HCT116 (cell line): Measurements from ENCODE around the gene COLEC11. TPM values are rescaled to one million over a fixed set of nuclear protein-coding genes. Genes with fewer than 3 reads are reported as not detected.

Experiments used
- ATAC-seq: fragments of 200-7000 bp; cut with Tn5 transposase; 2 replicates; pipeline ENCODE4 v1.9.1; 2020; ENCODE audit warnings: mild to moderate bottlenecking, moderate library complexity
- BruUV-seq: library from RNA; stranded (reverse); fragments of 400-500 nt; replicated peaks from 2 replicates; lab custom pipeline; 2021; lab: Mats Ljungman, UMichigan
- CTCF ChIA-PET: fragments of 300-600 bp; sonication (Branson Sonifier 250); formaldehyde crosslinking; loops from one replicate; lab custom pipeline; 2021; ENCODE audit warnings: antibody characterized with exemption; lab: Charles Lee
- POLR2A ChIA-PET: fragments of 300-600, 350-600 bp; sonication (Branson Sonifier 250); formaldehyde crosslinking; loops from one replicate; lab custom pipeline; 2021; ENCODE audit warnings: antibody characterized with exemption; lab: Charles Lee
- RAD21 ChIA-PET, 2 experiments: fragments of 300-600 bp; sonication (Branson Sonifier 250); formaldehyde crosslinking; loops; one replicate each; lab custom pipeline; 2023; ENCODE audit warnings: low total read pairs in 2 of 2; ENCODE audit not compliant: uncharacterized antibody in 2 of 2, unreplicated experiment in 2 of 2, low non-redundant PET in 1 of 2; lab: Charles Lee
- DNase-seq: peaks from one replicate; pipeline ENCODE4 v3.0.0-alpha.2; 2010; ENCODE audit warnings: low read depth, low spot score
- H2AFZ ChIP-seq: fragments of 200-600 bp; shearing (Covaris generic), sonication (generic); 2 replicates; pipeline ENCODE4 v1.6.1; 2017; ENCODE audit warnings: low read depth, mixed run types, mixed read lengths, antibody characterized with exemption, low read length; ENCODE audit not compliant: poor library complexity, severe bottlenecking
- H3K27ac ChIP-seq: 2 replicates; pipeline ENCODE4 v1.5.1; 2012; ENCODE audit warnings: low read depth, low read length
- H3K27me3 ChIP-seq: fragments of 200-600 bp; sonication (generic); 2 replicates; pipeline ENCODE4 v1.6.1; 2016; ENCODE audit warnings: mixed run types, low read length, mixed read lengths; ENCODE audit not compliant: insufficient read depth
- H3K36me3 ChIP-seq, 2 experiments: fragments of 200-500 bp in 1 of 2; fragments of 200-600 bp in 1 of 2; sonication (Bioruptor generic) in 1 of 2; sonication (generic) in 1 of 2; 2 replicates each; pipeline versions ENCODE4 v1.5.1 to v1.6.1; 2014 to 2016; ENCODE audit warnings: low read length in 2 of 2, inconsistent platforms in 1 of 2, mixed read lengths in 1 of 2, mixed run types in 1 of 2; ENCODE audit not compliant: insufficient read depth in 2 of 2, control insufficient read depth in 1 of 2
- H3K4me1 ChIP-seq, 2 experiments: fragments of 200-600 bp in 1 of 2; sonication (generic) in 1 of 2; 2 replicates each; pipeline versions ENCODE4 v1.5.1 to v1.6.1; 2012 to 2017; ENCODE audit warnings: low read length in 2 of 2, inconsistent platforms in 1 of 2, mild to moderate bottlenecking in 1 of 2, mixed read lengths in 1 of 2, mixed run types in 1 of 2, moderate library complexity in 1 of 2; ENCODE audit not compliant: insufficient read depth in 2 of 2, control insufficient read depth in 1 of 2
- H3K4me2 ChIP-seq: fragments of 200-600 bp; sonication (generic); 2 replicates; pipeline ENCODE4 v1.6.1; 2017; ENCODE audit warnings: mixed run types, low read length, mixed read lengths
- H3K4me3 ChIP-seq, 2 experiments: fragments of 200-600 bp in 1 of 2; sonication (generic) in 1 of 2; replicated peaks in 1 of 2; 2 replicates each; pipeline ENCODE4 v1.5.1; 2011 to 2016; ENCODE audit warnings: low read length in 2 of 2, control low read depth in 1 of 2, low read depth in 1 of 2, mild to moderate bottlenecking in 1 of 2, mixed read lengths in 1 of 2, mixed run types in 1 of 2
- H3K79me2 ChIP-seq: fragments of 200-600 bp; sonication (generic); 2 replicates; pipeline ENCODE4 v1.6.1; 2017; ENCODE audit warnings: mild to moderate bottlenecking, mixed run types, low read length, moderate library complexity, mixed read lengths; ENCODE audit not compliant: insufficient read depth
- H3K9ac ChIP-seq: fragments of 200-600 bp; sonication (generic); 2 replicates; pipeline ENCODE4 v1.6.1; 2016; ENCODE audit warnings: low read length, mixed read lengths
- H3K9me2 ChIP-seq: fragments of 200-600 bp; sonication (generic), shearing (Covaris generic); 2 replicates; pipeline ENCODE4 v1.6.1; 2017; ENCODE audit warnings: mixed run types, mild to moderate bottlenecking, moderate library complexity; ENCODE audit not compliant: insufficient read depth
- H3K9me3 ChIP-seq, 2 experiments: fragments of 200-500 bp in 1 of 2; fragments of 200-600 bp in 1 of 2; sonication (Bioruptor generic) in 1 of 2; sonication (generic) in 1 of 2; 2 replicates each; pipeline ENCODE4 v1.6.1; 2014 to 2017; ENCODE audit warnings: low read length in 2 of 2, mixed read lengths in 2 of 2, inconsistent platforms in 1 of 2, low read depth in 1 of 2, mild to moderate bottlenecking in 1 of 2, mixed run types in 1 of 2, moderate library complexity in 1 of 2; ENCODE audit not compliant: control insufficient read depth in 1 of 2, insufficient read depth in 1 of 2
- H4K20me1 ChIP-seq: fragments of 200-600 bp; sonication (generic), shearing (Covaris generic); 2 replicates; pipeline ENCODE4 v1.6.1; 2017; ENCODE audit warnings: mixed run types, mild to moderate bottlenecking, moderate library complexity; ENCODE audit not compliant: insufficient read depth
- CBX3 ChIP-seq: IDR thresholded peaks from 2 replicates; pipeline ENCODE4 v1.6.1; 2012; ENCODE audit warnings: low read depth
- CEBPB ChIP-seq: IDR thresholded peaks from 2 replicates; pipeline ENCODE4 v1.6.1; 2012; ENCODE audit warnings: low read depth
- EGR1 ChIP-seq: IDR thresholded peaks from 2 replicates; pipeline ENCODE4 v1.6.1; 2012; ENCODE audit warnings: low read depth
- EZH2 ChIP-seq: fragments of 200-600 bp; sonication (generic); IDR thresholded peaks from 2 replicates; pipeline ENCODE4 v1.6.1; 2017; ENCODE audit warnings: antibody characterized with exemption, mixed run types
- EZH2phosphoT487 ChIP-seq: fragments of 200-600 bp; IDR thresholded peaks from 2 replicates; pipeline ENCODE4 v1.6.1; 2018; ENCODE audit warnings: antibody characterized with exemption, borderline replicate concordance
- SRF ChIP-seq: IDR thresholded peaks from 2 replicates; pipeline ENCODE4 v1.6.1; 2012; ENCODE audit warnings: low read depth
- TCF7L2 ChIP-seq: IDR thresholded peaks from 2 replicates; pipeline ENCODE4 v1.7.0; 2011; ENCODE audit warnings: borderline replicate concordance, inconsistent platforms; ENCODE audit not compliant: insufficient read depth, insufficient read length; ENCODE audit errors: extremely low read depth
- ZFX ChIP-seq: fragments of 450-650 bp; IDR thresholded peaks from 2 replicates; pipeline ENCODE4 v1.6.1; 2017
- ZNF274 ChIP-seq: fragments of 200-500 bp; sonication (Bioruptor generic); IDR thresholded peaks from 2 replicates; pipeline ENCODE4 v1.6.1; 2014; ENCODE audit warnings: mild to moderate bottlenecking, low read depth, low read length, inconsistent platforms
- intact Hi-C: fragments of 100-400 bp; cut with micrococcal nuclease; formaldehyde crosslinking; loops from 2 replicates; pipeline ENCODE4 v1.10.0; 2022
- total RNA-seq: library from RNA; stranded (reverse); gene quantifications from one replicate; pipeline ENCODE4 v1.2.1, GENCODE V29; 2021; ENCODE audit not compliant: unreplicated experiment
- TF ChIP-seq, protein P1 (sequence below): IDR thresholded peaks from 2 replicates; pipeline ENCODE4 v1.6.1; 2011; ENCODE audit warnings: mild to moderate bottlenecking, low read length, moderate library complexity; ENCODE audit not compliant: insufficient replicate concordance; ENCODE audit errors: extremely low read depth
- TF ChIP-seq, protein P2 (sequence below): IDR thresholded peaks from 2 replicates; pipeline ENCODE4 v1.6.1; 2012
- TF ChIP-seq, protein P3 (sequence below): IDR thresholded peaks from 2 replicates; pipeline ENCODE4 v1.6.1; 2012
- TF ChIP-seq, protein P4 (sequence below): IDR thresholded peaks from 2 replicates; pipeline ENCODE4 v1.6.1; 2012; ENCODE audit warnings: low read depth
- TF ChIP-seq, protein P5 (sequence below), 3 experiments: fragments of 200-600 bp in 1 of 3; sonication (generic) in 1 of 3; IDR thresholded peaks in 2 of 3; conservative IDR thresholded peaks in 1 of 3; 2 replicates each; pipeline ENCODE4 v1.5.1; 2012 to 2017; ENCODE audit warnings: low read depth in 2 of 3, low read length in 2 of 3, antibody characterized with exemption in 1 of 3, borderline replicate concordance in 1 of 3, control low read depth in 1 of 3, mild to moderate bottlenecking in 1 of 3, mixed read lengths in 1 of 3, mixed run types in 1 of 3, moderate library complexity in 1 of 3; ENCODE audit not compliant: insufficient read depth in 1 of 3

COLEC11 gene
- total RNA-seq, 1 experiment from 2014 or later = 0.15 TPM

DNA sequence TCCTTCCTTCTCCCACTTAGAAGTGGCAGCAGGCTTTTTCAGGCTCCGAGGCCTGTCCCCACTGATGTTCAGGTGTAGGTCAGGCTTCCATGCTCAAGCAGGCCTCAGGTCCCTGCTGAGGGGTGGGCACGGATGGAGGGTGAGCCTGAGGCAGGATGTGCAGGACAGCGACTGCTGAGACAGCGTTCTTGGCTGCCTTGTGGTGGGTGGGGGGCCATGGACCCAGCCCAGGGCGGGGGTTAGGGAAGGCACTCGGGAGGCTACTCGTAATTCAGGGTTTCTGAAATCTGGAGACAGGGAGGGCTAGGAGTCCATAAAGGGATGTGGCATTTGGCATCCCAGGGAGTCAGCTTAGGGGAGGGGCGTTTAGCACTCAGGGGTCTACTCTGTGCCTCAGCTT, 30.3 kb downstream of the COLEC11 start:
- Histone ChIP-seq H3K9me2 (no peaks in the 10 kb centered on the region), H3K4me3 (no peak overlapping the region), H3K9ac (no peak overlapping the region), H3K27ac (no peak overlapping the region), H3K36me3 (no peaks in the 10 kb centered on the region), H3K4me1 (peaks cover 0 to 6% of the 10 kb centered on the region in 2 experiments; a peak in 2 of 4 replicates), H2AFZ (no peak overlapping the region), H3K27me3 (no peaks in the 10 kb centered on the region), H4K20me1 (no peaks in the 10 kb centered on the region), H3K9me3 (no peaks in the 10 kb centered on the region), H3K79me2 (no peaks in the 10 kb centered on the region), H3K4me2 (no peak overlapping the region)
- no TSS peak for BruUV-seq
- RAD21 ChIA-PET = no interaction called here
- TF ChIP-seq CEBPB (no peak), TCF7L2 (no peak), ZNF274 (no peak), CBX3 (no peak), EZH2phosphoT487 (no peak), ZFX (no peak), EGR1 (no peak), SRF (no peak), EZH2 (no peak)
- TF ChIP-seq, protein P1, sequence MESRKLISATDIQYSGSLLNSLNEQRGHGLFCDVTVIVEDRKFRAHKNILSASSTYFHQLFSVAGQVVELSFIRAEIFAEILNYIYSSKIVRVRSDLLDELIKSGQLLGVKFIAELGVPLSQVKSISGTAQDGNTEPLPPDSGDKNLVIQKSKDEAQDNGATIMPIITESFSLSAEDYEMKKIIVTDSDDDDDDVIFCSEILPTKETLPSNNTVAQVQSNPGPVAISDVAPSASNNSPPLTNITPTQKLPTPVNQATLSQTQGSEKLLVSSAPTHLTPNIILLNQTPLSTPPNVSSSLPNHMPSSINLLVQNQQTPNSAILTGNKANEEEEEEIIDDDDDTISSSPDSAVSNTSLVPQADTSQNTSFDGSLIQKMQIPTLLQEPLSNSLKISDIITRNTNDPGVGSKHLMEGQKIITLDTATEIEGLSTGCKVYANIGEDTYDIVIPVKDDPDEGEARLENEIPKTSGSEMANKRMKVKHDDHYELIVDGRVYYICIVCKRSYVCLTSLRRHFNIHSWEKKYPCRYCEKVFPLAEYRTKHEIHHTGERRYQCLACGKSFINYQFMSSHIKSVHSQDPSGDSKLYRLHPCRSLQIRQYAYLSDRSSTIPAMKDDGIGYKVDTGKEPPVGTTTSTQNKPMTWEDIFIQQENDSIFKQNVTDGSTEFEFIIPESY = no peak
- TF ChIP-seq, protein P2, sequence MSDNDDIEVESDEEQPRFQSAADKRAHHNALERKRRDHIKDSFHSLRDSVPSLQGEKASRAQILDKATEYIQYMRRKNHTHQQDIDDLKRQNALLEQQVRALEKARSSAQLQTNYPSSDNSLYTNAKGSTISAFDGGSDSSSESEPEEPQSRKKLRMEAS = no peak
- TF ChIP-seq, protein P3, sequence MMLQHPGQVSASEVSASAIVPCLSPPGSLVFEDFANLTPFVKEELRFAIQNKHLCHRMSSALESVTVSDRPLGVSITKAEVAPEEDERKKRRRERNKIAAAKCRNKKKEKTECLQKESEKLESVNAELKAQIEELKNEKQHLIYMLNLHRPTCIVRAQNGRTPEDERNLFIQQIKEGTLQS = no peak
- TF ChIP-seq, protein P4, sequence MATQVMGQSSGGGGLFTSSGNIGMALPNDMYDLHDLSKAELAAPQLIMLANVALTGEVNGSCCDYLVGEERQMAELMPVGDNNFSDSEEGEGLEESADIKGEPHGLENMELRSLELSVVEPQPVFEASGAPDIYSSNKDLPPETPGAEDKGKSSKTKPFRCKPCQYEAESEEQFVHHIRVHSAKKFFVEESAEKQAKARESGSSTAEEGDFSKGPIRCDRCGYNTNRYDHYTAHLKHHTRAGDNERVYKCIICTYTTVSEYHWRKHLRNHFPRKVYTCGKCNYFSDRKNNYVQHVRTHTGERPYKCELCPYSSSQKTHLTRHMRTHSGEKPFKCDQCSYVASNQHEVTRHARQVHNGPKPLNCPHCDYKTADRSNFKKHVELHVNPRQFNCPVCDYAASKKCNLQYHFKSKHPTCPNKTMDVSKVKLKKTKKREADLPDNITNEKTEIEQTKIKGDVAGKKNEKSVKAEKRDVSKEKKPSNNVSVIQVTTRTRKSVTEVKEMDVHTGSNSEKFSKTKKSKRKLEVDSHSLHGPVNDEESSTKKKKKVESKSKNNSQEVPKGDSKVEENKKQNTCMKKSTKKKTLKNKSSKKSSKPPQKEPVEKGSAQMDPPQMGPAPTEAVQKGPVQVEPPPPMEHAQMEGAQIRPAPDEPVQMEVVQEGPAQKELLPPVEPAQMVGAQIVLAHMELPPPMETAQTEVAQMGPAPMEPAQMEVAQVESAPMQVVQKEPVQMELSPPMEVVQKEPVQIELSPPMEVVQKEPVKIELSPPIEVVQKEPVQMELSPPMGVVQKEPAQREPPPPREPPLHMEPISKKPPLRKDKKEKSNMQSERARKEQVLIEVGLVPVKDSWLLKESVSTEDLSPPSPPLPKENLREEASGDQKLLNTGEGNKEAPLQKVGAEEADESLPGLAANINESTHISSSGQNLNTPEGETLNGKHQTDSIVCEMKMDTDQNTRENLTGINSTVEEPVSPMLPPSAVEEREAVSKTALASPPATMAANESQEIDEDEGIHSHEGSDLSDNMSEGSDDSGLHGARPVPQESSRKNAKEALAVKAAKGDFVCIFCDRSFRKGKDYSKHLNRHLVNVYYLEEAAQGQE = no peak
- TF ChIP-seq, protein P5, sequence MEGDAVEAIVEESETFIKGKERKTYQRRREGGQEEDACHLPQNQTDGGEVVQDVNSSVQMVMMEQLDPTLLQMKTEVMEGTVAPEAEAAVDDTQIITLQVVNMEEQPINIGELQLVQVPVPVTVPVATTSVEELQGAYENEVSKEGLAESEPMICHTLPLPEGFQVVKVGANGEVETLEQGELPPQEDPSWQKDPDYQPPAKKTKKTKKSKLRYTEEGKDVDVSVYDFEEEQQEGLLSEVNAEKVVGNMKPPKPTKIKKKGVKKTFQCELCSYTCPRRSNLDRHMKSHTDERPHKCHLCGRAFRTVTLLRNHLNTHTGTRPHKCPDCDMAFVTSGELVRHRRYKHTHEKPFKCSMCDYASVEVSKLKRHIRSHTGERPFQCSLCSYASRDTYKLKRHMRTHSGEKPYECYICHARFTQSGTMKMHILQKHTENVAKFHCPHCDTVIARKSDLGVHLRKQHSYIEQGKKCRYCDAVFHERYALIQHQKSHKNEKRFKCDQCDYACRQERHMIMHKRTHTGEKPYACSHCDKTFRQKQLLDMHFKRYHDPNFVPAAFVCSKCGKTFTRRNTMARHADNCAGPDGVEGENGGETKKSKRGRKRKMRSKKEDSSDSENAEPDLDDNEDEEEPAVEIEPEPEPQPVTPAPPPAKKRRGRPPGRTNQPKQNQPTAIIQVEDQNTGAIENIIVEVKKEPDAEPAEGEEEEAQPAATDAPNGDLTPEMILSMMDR (IDR thresholded peaks at IDR 0.05 in 2 of 3, conservative IDR thresholded peaks at IDR 0.05 in 1 of 3; ENCODE audit: borderline replicate concordance in 1 of 3, insufficient read depth in 1 of 3, low read depth in 2 of 3, low read length in 2 of 3) = no peak
- DNase-seq = no peak
- intact Hi-C loops = no loop called here
- CTCF ChIA-PET = no interaction called here
- POLR2A ChIA-PET = no interaction called here
- no peak for ATAC-seq
